T-helper 17 cell (primary cell): ENCODE measurements around the gene CFAP161. TPM values are rescaled to one million over a fixed set of nuclear protein-coding genes. Genes with fewer than 3 reads are reported as not detected.

Experiments used
- ATAC-seq: fragments of 150-1000 bp; cut with Tn5 transposase; 2 replicates; pipeline ENCODE4 v1.10.0; 2021; ENCODE audit warnings: mild to moderate bottlenecking, moderate library complexity
- DNase-seq, 3 donors: peaks; one replicate each; pipeline versions ENCODE4 v3.0.0 to v3.0.0-alpha.2; 2020 to 2021
- H3K9me3 ChIP-seq: one replicate; pipeline ENCODE4 v1.7.0; 2013; ENCODE audit warnings: low read length, mild to moderate bottlenecking; ENCODE audit not compliant: control insufficient read depth, poor library complexity, severe bottlenecking
- H3K27ac Mint-ChIP-seq: one replicate; pipeline ENCODE4 v1.8.0; 2022; ENCODE audit warnings: mild to moderate bottlenecking, moderate library complexity, mixed read lengths
- H3K27me3 Mint-ChIP-seq: one replicate; pipeline ENCODE4 v1.8.0; 2022; ENCODE audit warnings: mixed read lengths
- H3K36me3 Mint-ChIP-seq: one replicate; pipeline ENCODE4 v1.8.0; 2022; ENCODE audit warnings: low read depth, mixed read lengths
- H3K4me1 Mint-ChIP-seq: one replicate; pipeline ENCODE4 v1.8.0; 2022; ENCODE audit warnings: mild to moderate bottlenecking, mixed read lengths
- H3K4me3 Mint-ChIP-seq: one replicate; pipeline ENCODE4 v1.8.0; 2022; ENCODE audit warnings: mild to moderate bottlenecking, moderate library complexity, mixed read lengths
- total RNA-seq, 4 donors: library from RNA in 2 of 4; stranded (reverse) in 2 of 4; gene quantifications; one replicate each; pipeline ENCODE4 v1.2.3 and lab custom pipeline; 2022 to 2026

Gene CFAP161
- total RNA-seq, 2 donors from 2014 or later: 4.1 TPM; not detected in 1

- DNase-seq (no peak), ATAC-seq (no peak)
- Mint-ChIP-seq H3K4me1 (peaks cover 9% of the 10 kb centered on the region), H3K36me3 (no peaks in the 10 kb centered on the region), H3K4me3 (no peak overlapping the region), H3K27me3 (peaks cover 78% of the 10 kb centered on the region), H3K27ac (no peak overlapping the region)
- H3K9me3 ChIP-seq: no peaks in the 10 kb centered on the region
Measured at GRCh38 chr15:81185631-81186295, 51.7 kb downstream of the CFAP161 start.

- H3K9me3 ChIP-seq: no peaks in the 10 kb centered on the region
- no peak for ATAC-seq
- Mint-ChIP-seq H3K27ac (no peak overlapping the region), H3K36me3 (peaks cover 2% of the 10 kb centered on the region), H3K27me3 (peaks cover 78% of the 10 kb centered on the region), H3K4me1 (peaks cover 6% of the 10 kb centered on the region), H3K4me3 (no peak overlapping the region)
- DNase-seq: no peak
Measured at GRCh38 chr15:81188354-81188753, 54.3 kb downstream of the CFAP161 start.

GRCh38 chr15:81189583-81190283 lies 55.7 kb downstream of the CFAP161 start:
- no peak for ATAC-seq
- no peak for DNase-seq
- no peak overlapping the region for H3K27ac Mint-ChIP-seq

GRCh38 chr15:81190922-81191507 lies 56.9 kb downstream of the CFAP161 start:
- Mint-ChIP-seq H3K27ac (no peak overlapping the region), H3K4me1 (peaks cover 2% of the 10 kb centered on the region), H3K4me3 (no peak overlapping the region), H3K27me3 (peaks cover 71% of the 10 kb centered on the region), H3K36me3 (peaks cover 2% of the 10 kb centered on the region)
- no peak for DNase-seq
- H3K9me3 ChIP-seq: no peaks in the 10 kb centered on the region
- ATAC-seq: no peak

More at GRCh38 chr15:81189583-81190283, 55.7 kb downstream of the CFAP161 start:
- peaks cover 2% of the 10 kb centered on the region for H3K36me3 Mint-ChIP-seq
- H3K4me1 Mint-ChIP-seq: peaks cover 6% of the 10 kb centered on the region
- H3K9me3 ChIP-seq: no peaks in the 10 kb centered on the region
- peaks cover 70% of the 10 kb centered on the region for H3K27me3 Mint-ChIP-seq
- no peak overlapping the region for H3K4me3 Mint-ChIP-seq

- Mint-ChIP-seq H3K4me3 (no peak overlapping the region), H3K36me3 (peaks cover 2% of the 10 kb centered on the region), H3K4me1 (peaks cover 2% of the 10 kb centered on the region), H3K27ac (no peak overlapping the region), H3K27me3 (peaks cover 73% of the 10 kb centered on the region)
- H3K9me3 ChIP-seq: no peaks in the 10 kb centered on the region
- ATAC-seq (no peak), DNase-seq (no peak)
Measured at GRCh38 chr15:81191701-81192100, 57.6 kb downstream of the CFAP161 start.

GRCh38 chr15:81194723-81195122 lies 60.7 kb downstream of the CFAP161 start:
- no peak overlapping the region for H3K27ac Mint-ChIP-seq
- ATAC-seq (no peak), DNase-seq (no peak)
- H3K9me3 ChIP-seq: no peaks in the 10 kb centered on the region
- H3K4me3 Mint-ChIP-seq: no peak overlapping the region
- H3K4me1 Mint-ChIP-seq: peaks cover 2% of the 10 kb centered on the region
- peaks cover 2% of the 10 kb centered on the region for H3K36me3 Mint-ChIP-seq
- H3K27me3 Mint-ChIP-seq: peaks cover 68% of the 10 kb centered on the region

- H3K27ac Mint-ChIP-seq: no peak overlapping the region
- H3K4me3 Mint-ChIP-seq: no peak overlapping the region
- ATAC-seq (no peak), DNase-seq (no peak)
- peaks cover 67% of the 10 kb centered on the region for H3K27me3 Mint-ChIP-seq
- H3K4me1 Mint-ChIP-seq: peaks cover 2% of the 10 kb centered on the region
- no peaks in the 10 kb centered on the region for H3K9me3 ChIP-seq
- peaks cover 2% of the 10 kb centered on the region for H3K36me3 Mint-ChIP-seq
Measured at GRCh38 chr15:81195339-81195864, 61.3 kb downstream of the CFAP161 start.

GRCh38 chr15:81196576-81197254 lies 62.6 kb downstream of the CFAP161 start, which contains the start of gene IL16:
Gene IL16, plus strand, starts transcription at chr15:81196879. Its CDS starts 28,521 bp downstream, at chr15:81225400.
- H3K27ac Mint-ChIP-seq: no peak within 1 kb of the TSS
- H3K9me3 ChIP-seq: no peaks in the 10 kb centered on the region
- H3K4me3 Mint-ChIP-seq: no peak within 1 kb of the TSS
- H3K27me3 Mint-ChIP-seq: peaks cover 57% of the 10 kb centered on the region
- DNase-seq (no peak), ATAC-seq (no peak)
- peaks cover 2% of the 10 kb centered on the region for H3K36me3 Mint-ChIP-seq
- H3K4me1 Mint-ChIP-seq: peaks cover 2% of the 10 kb centered on the region

GRCh38 chr15:81197255-81197630 lies 63.2 kb downstream of the CFAP161 start:
- Mint-ChIP-seq H3K27me3 (peaks cover 52% of the 10 kb centered on the region), H3K4me1 (peaks cover 2% of the 10 kb centered on the region), H3K27ac (no peak overlapping the region), H3K36me3 (peaks cover 2% of the 10 kb centered on the region), H3K4me3 (no peak overlapping the region)
- no peak for ATAC-seq
- no peaks in the 10 kb centered on the region for H3K9me3 ChIP-seq
- no peak for DNase-seq

GRCh38 chr15:81197688-81198281 lies 63.7 kb downstream of the CFAP161 start:
- Mint-ChIP-seq H3K4me3 (no peak overlapping the region), H3K4me1 (no peaks in the 10 kb centered on the region), H3K36me3 (no peaks in the 10 kb centered on the region), H3K27me3 (peaks cover 46% of the 10 kb centered on the region), H3K27ac (no peak overlapping the region)
- DNase-seq (no peak), ATAC-seq (no peak)
- no peaks in the 10 kb centered on the region for H3K9me3 ChIP-seq
